Activated T-cell treated with anti-CD3 and anti-CD28 coated beads, Interleukin-2, amount 50 U/mL, for 24 hours (primary cell): Measurements from ENCODE around the gene ANKH.

Experiments
- DNase-seq: peaks from one replicate; pipeline ENCODE4 v3.0.0-alpha.2; 2020
- H3K27ac Mint-ChIP-seq: 2 replicates; pipeline ENCODE4 v1.8.0; 2020; ENCODE audit warnings: mild to moderate bottlenecking, mixed read lengths
- H3K27me3 Mint-ChIP-seq: 2 replicates; pipeline ENCODE4 v1.8.0; 2020; ENCODE audit warnings: mixed read lengths
- H3K36me3 Mint-ChIP-seq: 2 replicates; pipeline ENCODE4 v1.8.0; 2020; ENCODE audit warnings: low read depth, mixed read lengths
- H3K4me1 Mint-ChIP-seq: 2 replicates; pipeline ENCODE4 v1.8.0; 2020; ENCODE audit warnings: low read depth, mixed read lengths
- H3K4me3 Mint-ChIP-seq: 2 replicates; pipeline ENCODE4 v1.8.0; 2020; ENCODE audit warnings: mild to moderate bottlenecking, moderate library complexity, mixed read lengths
- H3K9me3 Mint-ChIP-seq: 2 replicates; pipeline ENCODE4 v1.8.0; 2020; ENCODE audit warnings: mixed read lengths

Gene ANKH

GRCh38 chr5:14681236-14681752, 190.3 kb downstream of the ANKH start:
- DNase-seq, result no peak
- no peaks in the 10 kb centered on the region for H3K27me3 Mint-ChIP-seq
- H3K4me3 Mint-ChIP-seq, result no peak overlapping the region
- no peaks in the 10 kb centered on the region for H3K9me3 Mint-ChIP-seq
- peak overlapping the region; percentile 79 for H3K27ac Mint-ChIP-seq
- peaks cover 92% of the 10 kb centered on the region for H3K36me3 Mint-ChIP-seq
- H3K4me1 Mint-ChIP-seq, result peaks cover 44% of the 10 kb centered on the region

DNA sequence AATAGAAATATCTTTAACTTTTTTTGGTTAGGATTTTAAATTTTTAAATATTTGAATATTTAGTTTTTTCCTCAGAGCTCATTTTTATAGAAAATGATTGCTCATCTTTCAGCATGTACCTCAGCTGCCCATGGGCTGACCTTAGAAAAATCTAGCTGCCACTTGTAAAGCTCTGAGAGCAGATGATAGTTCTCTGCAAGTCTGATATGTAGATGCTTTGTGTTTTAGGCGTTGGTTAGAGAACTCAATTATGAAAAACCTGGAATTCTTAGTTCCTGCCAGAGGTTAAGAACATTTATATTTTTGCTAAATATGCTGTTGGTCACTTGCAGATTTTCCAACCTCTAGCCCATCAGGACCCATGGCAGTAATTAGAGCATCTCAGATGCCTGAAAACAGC, 192.0 kb downstream of the ANKH start:
- no peak overlapping the region for H3K4me3 Mint-ChIP-seq
- peaks cover 48% of the 10 kb centered on the region for H3K4me1 Mint-ChIP-seq
- peak overlapping the region; percentile 14 for H3K27ac Mint-ChIP-seq
- H3K27me3 Mint-ChIP-seq, result no peaks in the 10 kb centered on the region
- H3K36me3 Mint-ChIP-seq, result peaks cover 94% of the 10 kb centered on the region
- DNase-seq, result no peak
- H3K9me3 Mint-ChIP-seq, result no peaks in the 10 kb centered on the region

- H3K27me3 Mint-ChIP-seq, result no peaks in the 10 kb centered on the region
- no peak for DNase-seq
- peaks cover 55% of the 10 kb centered on the region for H3K4me1 Mint-ChIP-seq
- H3K4me3 Mint-ChIP-seq, result no peak overlapping the region
- H3K27ac Mint-ChIP-seq, result peak overlapping the region; percentile 77
- no peaks in the 10 kb centered on the region for H3K9me3 Mint-ChIP-seq
- H3K36me3 Mint-ChIP-seq, result peaks cover 95% of the 10 kb centered on the region
Observed at GRCh38 chr5:14678773-14679334, 192.7 kb downstream of the ANKH start.

GRCh38 chr5:14676320-14676719, 195.3 kb downstream of the ANKH start:
- no peak for DNase-seq
- Mint-ChIP-seq H3K36me3 (peaks cover 94% of the 10 kb centered on the region), H3K4me1 (peaks cover 78% of the 10 kb centered on the region), H3K27ac (peak overlapping the region; percentile 87), H3K27me3 (no peaks in the 10 kb centered on the region), H3K9me3 (no peaks in the 10 kb centered on the region), H3K4me3 (peak overlapping the region; percentile 49)

- peak overlapping the region; percentile 49 for H3K4me3 Mint-ChIP-seq
- H3K36me3 Mint-ChIP-seq, result peaks cover 94% of the 10 kb centered on the region
- H3K9me3 Mint-ChIP-seq, result no peaks in the 10 kb centered on the region
- peaks cover 80% of the 10 kb centered on the region for H3K4me1 Mint-ChIP-seq
- no peak for DNase-seq
- peak overlapping the region; percentile 87 for H3K27ac Mint-ChIP-seq
- no peaks in the 10 kb centered on the region for H3K27me3 Mint-ChIP-seq
Observed at GRCh38 chr5:14675865-14676300, 195.7 kb downstream of the ANKH start.

DNA sequence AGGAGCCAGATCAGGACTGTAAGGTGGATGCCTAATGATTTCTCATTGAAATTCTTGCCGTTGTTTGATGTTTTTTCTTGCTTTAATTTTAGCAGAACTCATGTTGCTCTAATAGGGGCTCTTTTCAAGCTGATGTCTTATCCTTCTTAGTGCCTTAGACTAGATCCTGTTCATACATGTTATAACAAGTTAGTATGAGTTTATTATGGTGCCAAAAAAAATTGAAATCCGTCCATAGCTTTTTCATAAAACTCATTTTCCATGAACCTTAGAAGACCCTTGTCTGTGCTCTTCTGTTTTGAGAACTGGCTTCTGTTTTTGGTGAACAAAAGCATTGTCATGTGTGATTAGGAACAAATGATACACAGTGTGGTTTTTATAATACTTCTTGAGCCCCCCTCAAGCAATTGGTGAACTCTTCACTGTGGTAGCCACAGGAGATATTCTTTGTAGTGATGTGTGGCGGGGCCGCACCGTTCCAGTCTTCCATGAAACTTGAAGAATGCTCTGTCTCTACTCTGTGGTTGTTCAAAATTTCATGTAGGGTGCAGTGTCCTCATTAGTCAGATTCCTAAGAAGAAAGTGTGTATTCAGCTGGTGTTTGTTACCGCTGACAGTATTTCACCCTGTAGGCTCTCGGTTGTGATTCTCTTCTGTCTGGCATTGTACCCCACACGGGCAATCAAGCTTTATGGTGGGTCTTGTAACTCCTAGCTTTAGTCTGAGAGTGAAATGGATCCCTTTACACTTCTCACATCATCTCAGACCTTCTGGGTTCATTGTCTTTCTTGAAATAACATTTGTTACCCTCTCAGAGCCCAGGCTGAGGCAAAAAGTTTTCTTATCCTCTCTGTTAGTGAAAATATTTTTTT, 196.4 kb downstream of the ANKH start:
- H3K36me3 Mint-ChIP-seq, result peaks cover 89% of the 10 kb centered on the region
- no peaks in the 10 kb centered on the region for H3K9me3 Mint-ChIP-seq
- peak overlapping the region; percentile 87 for H3K27ac Mint-ChIP-seq
- DNase-seq, result no peak
- H3K4me3 Mint-ChIP-seq, result peak overlapping the region; percentile 49
- H3K27me3 Mint-ChIP-seq, result no peaks in the 10 kb centered on the region
- H3K4me1 Mint-ChIP-seq, result peaks cover 81% of the 10 kb centered on the region

GRCh38 chr5:14673443-14673842, 198.1 kb downstream of the ANKH start:
- H3K4me3 Mint-ChIP-seq, result no peak overlapping the region
- H3K27ac Mint-ChIP-seq, result no peak overlapping the region
- no peaks in the 10 kb centered on the region for H3K9me3 Mint-ChIP-seq
- H3K4me1 Mint-ChIP-seq, result peaks cover 93% of the 10 kb centered on the region
- no peaks in the 10 kb centered on the region for H3K27me3 Mint-ChIP-seq
- DNase-seq, result no peak
- peaks cover 84% of the 10 kb centered on the region for H3K36me3 Mint-ChIP-seq

GRCh38 chr5:14672484-14673394, 198.8 kb downstream of the ANKH start:
- DNase-seq, result no peak
- H3K36me3 Mint-ChIP-seq, result peaks cover 84% of the 10 kb centered on the region
- H3K27me3 Mint-ChIP-seq, result no peaks in the 10 kb centered on the region
- H3K4me3 Mint-ChIP-seq, result peak overlapping the region; percentile 50
- peak overlapping the region; percentile 87 for H3K27ac Mint-ChIP-seq
- H3K9me3 Mint-ChIP-seq, result no peaks in the 10 kb centered on the region
- H3K4me1 Mint-ChIP-seq, result peaks cover 93% of the 10 kb centered on the region

- H3K4me3 Mint-ChIP-seq, result peak overlapping the region; percentile 50
- H3K9me3 Mint-ChIP-seq, result no peaks in the 10 kb centered on the region
- H3K27ac Mint-ChIP-seq, result peak overlapping the region; percentile 87
- peaks cover 84% of the 10 kb centered on the region for H3K36me3 Mint-ChIP-seq
- H3K4me1 Mint-ChIP-seq, result peaks cover 94% of the 10 kb centered on the region
- DNase-seq, result no peak
- H3K27me3 Mint-ChIP-seq, result no peaks in the 10 kb centered on the region
Observed at GRCh38 chr5:14672082-14672481, 199.5 kb downstream of the ANKH start.

GRCh38 chr5:14671414-14671813, 200.2 kb downstream of the ANKH start:
- H3K4me3 Mint-ChIP-seq, result peak overlapping the region; percentile 50
- H3K36me3 Mint-ChIP-seq, result peaks cover 84% of the 10 kb centered on the region
- H3K27me3 Mint-ChIP-seq, result no peaks in the 10 kb centered on the region
- H3K4me1 Mint-ChIP-seq, result peaks cover 95% of the 10 kb centered on the region
- no peaks in the 10 kb centered on the region for H3K9me3 Mint-ChIP-seq
- no peak for DNase-seq
- H3K27ac Mint-ChIP-seq, result peak overlapping the region; percentile 87

GRCh38 chr5:14669975-14670374, 201.6 kb downstream of the ANKH start:
- no peak for DNase-seq

DNA sequence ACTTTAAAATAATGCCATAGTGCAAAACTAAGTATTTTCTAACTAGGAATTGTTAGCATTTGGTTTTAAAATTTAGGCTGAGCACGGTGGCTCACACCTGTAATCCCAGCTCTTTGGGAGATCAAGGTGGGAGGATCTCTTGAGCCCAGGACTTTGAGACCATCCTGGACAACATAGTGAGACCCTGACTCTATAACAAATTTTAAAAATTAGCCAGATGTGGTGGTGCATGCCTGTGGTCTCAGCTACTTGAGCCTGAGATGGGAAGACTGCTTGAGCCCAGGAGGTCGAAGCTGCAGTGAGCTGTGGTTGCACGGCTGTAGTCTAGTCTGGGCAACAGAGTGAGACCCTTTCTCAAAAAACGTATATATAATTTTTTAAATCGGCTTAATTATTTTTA, 202.2 kb downstream of the ANKH start:
- Mint-ChIP-seq H3K4me1 (peaks cover 86% of the 10 kb centered on the region), H3K9me3 (no peaks in the 10 kb centered on the region), H3K4me3 (no peak overlapping the region)

More at GRCh38 chr5:14669975-14670374, 201.6 kb downstream of the ANKH start:
- peaks cover 91% of the 10 kb centered on the region for H3K4me1 Mint-ChIP-seq
- no peaks in the 10 kb centered on the region for H3K27me3 Mint-ChIP-seq
- no peaks in the 10 kb centered on the region for H3K9me3 Mint-ChIP-seq
- peaks cover 83% of the 10 kb centered on the region for H3K36me3 Mint-ChIP-seq
- H3K4me3 Mint-ChIP-seq, result peak overlapping the region; percentile 31
- H3K27ac Mint-ChIP-seq, result peak overlapping the region; percentile 63

GRCh38 chr5:14668181-14668591, 203.4 kb downstream of the ANKH start:
- Mint-ChIP-seq H3K9me3 (no peaks in the 10 kb centered on the region), H3K4me3 (peak overlapping the region; percentile 98), H3K36me3 (peaks cover 70% of the 10 kb centered on the region), H3K27ac (peak overlapping the region; percentile 94), H3K27me3 (no peaks in the 10 kb centered on the region), H3K4me1 (peaks cover 81% of the 10 kb centered on the region)
- DNase-seq, result peak; percentile 59

More for the DNA sequence above, 202.2 kb downstream of the ANKH start:
- DNase-seq, result no peak
- H3K36me3 Mint-ChIP-seq, result peaks cover 79% of the 10 kb centered on the region
- no peaks in the 10 kb centered on the region for H3K27me3 Mint-ChIP-seq
- no peak overlapping the region for H3K27ac Mint-ChIP-seq

DNA sequence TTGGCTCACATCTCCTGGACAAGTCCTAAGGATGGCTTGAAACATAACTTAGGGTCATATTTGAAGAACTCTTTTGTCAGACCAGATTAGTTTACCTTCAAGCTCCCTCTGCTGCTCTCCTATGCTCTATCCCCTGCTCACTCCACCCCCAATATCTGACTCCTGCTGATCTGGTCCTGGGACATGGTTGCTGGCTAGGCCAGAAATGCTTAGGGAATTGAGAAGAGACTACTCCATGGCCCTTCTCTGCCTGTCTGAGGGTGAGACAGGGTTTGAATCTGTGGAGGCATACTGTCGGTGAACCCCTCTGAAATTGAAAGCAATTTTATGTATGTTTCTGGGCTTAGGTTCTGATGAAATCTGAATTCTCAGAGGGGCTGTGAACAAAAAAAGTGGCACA, 203.8 kb downstream of the ANKH start:
- Mint-ChIP-seq H3K27me3 (no peaks in the 10 kb centered on the region), H3K27ac (peak overlapping the region; percentile 94), H3K9me3 (no peaks in the 10 kb centered on the region), H3K4me3 (peak overlapping the region; percentile 98), H3K36me3 (peaks cover 68% of the 10 kb centered on the region), H3K4me1 (peaks cover 81% of the 10 kb centered on the region)
- DNase-seq, result no peak
